Activated CD4-positive, alpha-beta T cell treated with anti-CD3 and anti-CD28 coated beads, Interleukin-2, amount 50 U/mL, for 24 hours (primary cell): ENCODE results near the gene ANK2.
"Not testable (repeated sequence)": the region's sequence is repeated elsewhere in the genome, so short reads cannot be mapped to it uniquely, and the experiment has no call there.

Experiments
- DNase-seq, 2 donors: peaks; one replicate each; pipeline ENCODE4 v3.0.0-alpha.2; 2020; ENCODE audit warnings: low read depth in 1 of 2, low spot score in 1 of 2

ANK2 gene

DNA sequence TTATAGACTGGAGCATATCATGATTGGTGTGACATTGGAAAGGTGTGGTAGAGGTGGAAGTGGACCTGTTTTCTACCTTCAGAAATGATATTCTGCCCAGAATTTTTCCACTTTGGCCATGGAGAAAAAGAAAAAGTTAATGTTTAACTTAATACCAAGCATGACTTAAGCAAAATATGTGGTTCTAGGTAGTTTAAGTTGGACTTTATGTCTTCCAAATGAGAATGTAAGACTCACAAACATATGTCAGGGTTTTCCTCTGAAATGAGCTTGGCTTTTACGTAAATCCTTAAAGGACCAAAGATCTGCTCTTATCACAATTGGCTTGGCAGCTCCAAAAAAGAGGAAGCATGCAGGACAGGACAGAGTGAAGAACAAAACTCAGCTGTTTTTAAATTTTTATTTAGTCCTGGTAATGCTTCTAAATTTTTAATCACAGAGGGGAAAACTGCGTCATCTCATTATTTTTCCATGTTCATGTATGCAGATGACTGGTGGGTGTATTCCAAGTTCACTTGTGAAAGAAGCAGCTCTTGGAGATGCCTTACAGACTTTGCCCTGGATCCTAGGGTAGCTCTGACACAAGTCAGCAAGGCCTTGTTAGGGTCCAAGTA, 98.2 kb downstream of the ANK2 start:
- no peak for DNase-seq

DNA sequence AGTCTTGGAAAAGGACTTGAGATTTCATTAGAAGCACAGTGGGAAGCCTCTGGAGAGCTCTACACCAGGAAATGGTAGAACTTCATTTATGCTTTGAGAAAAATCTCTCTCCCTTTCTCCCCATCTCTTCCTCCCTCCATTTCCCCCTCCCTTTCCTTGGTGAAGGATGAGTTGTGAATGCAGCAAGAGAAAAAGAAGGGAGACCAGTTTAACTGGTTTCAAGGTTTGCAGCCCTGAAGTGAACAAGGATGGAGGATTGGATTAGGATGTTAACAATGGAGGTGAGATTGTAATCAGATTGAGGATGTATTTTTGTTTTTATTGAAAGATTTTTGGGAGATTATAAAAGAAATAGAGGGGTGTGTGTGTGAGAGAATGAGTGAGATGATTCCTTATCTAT, 99.5 kb downstream of the ANK2 start:
- DNase-seq = no peak

DNA sequence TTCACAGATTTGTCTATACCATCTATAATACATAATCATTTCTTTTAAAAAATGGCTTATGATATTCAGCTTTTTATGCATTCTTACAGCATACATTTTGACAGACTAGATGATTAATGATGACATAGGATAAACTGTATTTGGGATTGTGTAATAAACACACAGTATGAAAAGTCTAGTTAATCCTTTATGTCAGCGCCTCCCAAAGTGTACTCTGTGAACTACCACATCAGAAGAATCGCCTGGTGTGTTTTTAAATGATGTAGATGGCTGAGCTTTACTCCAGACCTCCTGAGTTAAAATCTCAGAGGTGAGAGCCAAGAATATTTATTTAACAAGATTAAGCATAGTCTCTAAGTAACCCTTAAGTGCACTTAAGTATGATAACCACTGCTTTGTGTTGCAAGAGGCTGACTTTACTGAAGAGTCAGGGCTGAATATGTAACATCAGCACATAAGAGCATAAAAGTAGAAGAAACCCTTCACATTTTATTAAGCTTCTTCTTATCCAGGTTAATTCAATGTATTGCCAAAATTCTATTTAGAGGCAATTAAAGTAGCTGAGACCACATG, 104.2 kb downstream of the ANK2 start:
- no peak for DNase-seq

DNA sequence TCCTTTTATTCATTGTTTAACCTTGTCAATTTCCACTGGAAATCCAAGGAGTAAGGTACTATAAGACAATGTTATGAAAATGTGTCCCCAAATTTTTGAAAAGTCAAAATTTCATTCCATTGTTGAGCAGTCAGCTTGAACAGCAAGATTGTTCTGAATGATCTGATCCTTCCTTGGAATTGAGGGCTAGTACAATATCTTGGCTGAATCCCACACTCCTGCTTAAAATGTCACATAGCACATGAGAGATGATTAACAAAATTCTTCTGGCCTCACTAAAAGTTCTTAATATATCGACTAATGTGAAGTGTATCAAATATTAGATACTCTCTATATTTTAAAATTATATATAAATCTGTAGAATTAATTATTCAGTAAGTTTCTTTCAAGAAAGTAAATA, 104.8 kb downstream of the ANK2 start:
- DNase-seq = no peak

DNA sequence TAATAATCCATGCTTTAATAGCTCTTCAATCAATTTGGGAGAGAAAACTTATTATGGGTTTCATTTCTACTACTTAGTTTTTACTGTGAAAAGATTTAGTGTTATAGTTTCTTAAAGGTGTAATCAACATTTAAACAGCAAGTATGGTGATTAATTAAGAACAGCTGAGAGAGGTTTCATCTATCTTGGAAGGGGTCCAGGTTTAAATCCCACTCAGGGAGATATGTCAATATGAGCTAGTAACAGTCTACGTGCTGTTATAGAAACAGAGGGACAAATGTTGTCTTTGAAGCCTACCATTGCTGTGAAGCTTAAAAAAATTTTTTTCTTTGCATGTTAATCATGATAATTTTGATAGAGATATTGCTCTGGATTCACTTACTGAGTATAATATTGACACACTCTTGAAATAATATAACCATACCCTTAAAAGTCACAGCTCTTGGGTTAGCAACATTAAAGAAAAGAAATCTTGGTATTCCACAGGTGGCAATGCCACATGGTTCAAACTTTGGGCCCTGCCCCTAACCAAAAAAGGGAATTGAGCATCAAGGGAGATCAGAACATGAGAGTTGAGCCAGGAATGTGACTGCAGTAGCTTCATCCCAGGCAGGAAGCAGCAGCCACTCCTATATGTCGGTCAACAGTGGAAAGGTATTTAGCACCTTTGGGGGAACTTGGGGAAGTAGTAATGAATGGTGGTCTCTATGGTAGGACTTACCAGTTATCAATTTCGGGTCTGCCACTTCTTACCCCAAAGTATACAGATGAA, 107.8 kb downstream of the ANK2 start:
- DNase-seq = no peak

DNA sequence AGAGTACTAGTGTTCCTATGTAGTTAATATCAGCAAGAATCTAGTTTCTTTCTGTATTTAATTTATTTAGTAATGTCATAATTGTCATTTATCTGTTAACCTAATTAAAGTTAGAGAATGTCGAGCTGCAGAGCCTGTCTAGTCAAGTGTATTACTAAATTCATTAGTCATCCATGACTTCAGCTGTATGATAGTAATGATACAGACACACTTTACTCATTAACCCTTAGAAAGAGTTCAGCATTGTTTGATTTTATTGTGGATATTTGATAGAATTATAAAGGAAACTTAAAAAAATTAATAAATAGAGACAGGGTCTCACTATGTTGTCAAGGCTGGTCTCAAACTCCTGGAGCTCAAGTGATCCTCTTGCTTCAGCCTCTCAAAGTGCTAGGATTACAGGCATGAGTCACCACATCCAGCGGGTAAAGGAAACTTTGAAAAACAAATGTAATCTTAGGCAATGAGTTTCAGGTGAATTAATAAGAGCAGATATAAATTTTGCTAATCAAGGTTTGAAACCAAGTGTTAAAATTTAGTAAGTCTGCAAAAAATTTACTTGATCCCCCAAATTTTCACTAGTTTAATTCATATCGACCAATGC, 110.6 kb downstream of the ANK2 start:
- DNase-seq = no peak

DNA sequence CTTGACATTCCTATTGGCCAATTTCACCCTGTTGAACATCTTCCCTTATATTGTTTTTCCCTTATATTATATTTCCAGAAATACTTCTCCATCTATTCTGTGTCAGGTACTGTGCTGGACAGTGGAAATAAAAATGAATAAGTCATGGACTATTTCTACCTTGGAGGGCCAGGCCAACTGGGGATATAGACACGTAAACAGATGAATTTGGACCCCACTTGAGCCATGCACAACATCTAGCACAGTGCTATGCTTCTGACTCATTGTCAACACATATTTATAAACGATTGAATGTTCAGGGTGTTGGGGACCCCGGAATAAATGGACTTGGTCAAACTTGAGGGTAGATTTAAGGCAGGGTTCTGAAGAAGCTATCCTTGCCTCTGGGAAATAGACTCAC, 111.1 kb downstream of the ANK2 start:
- DNase-seq = no peak

DNA sequence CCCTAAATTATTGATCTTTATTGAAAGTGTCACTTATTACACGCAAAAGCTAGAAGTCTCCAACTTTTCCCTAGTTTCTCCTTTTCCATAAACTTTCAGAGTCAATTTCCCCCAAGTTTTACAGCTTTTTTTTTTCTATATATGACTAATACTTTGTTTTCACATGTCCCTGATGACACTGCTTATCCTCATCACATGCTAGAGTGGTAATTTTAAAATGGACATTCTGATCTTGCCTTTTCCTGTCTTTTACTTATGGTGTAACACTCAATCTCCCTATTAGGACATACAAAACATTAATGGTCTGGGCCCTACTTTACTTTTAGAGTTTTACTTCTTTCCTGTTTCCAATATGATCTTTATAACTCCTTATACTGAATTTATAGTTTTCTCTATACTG, 112.6 kb downstream of the ANK2 start:
- DNase-seq = no peak

DNA sequence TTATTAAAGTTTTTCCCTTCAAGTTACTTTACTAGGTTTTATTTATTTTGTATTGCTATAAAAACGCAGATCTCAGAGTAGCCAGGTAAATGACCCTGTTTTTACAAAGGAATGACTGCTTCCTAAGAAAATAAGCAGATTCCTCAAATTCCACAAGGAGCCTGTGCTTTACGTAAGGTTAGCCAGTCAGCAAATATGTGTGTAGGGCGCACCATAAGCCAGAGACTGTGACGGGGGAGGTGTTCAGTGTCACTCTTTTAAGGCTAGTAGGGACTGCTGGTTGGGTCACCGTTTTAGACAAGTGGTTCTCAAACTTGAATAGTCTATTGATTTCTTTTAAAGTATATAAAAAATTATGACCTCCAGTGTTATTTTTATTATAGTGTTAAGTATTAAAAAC, 119.9 kb downstream of the ANK2 start:
- no peak for DNase-seq

DNA sequence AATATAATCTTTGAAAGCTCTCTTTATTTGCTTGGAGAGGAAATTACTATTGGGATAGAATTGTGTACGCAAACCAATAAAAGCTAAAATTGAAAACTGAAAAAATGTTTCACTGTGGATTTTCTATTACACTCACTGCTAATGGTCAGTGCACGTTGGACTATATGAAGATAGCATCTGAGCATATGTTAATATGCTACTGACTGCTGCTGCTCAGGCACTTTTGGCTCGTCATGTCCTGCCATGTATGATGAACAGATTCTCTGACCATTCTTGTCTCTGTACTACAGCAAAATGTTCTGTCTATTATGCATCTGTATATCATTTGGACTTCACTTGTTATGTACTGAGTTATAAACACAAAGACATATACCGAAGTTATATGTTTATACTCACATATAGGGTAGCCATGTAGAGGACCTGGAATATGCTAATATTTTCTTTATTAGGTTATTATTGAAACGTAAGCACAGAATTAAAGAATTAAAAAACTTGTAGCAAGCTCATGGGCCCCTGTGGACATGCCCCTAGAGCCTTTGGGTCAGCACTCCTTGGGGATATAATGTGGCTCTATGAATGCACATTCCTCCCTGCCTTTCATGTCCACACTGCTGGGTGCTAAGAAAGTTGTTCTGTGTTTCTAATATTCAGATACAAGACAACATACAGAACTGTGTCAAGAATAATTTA, 120.8 kb downstream of the ANK2 start:
- DNase-seq = no peak

DNA sequence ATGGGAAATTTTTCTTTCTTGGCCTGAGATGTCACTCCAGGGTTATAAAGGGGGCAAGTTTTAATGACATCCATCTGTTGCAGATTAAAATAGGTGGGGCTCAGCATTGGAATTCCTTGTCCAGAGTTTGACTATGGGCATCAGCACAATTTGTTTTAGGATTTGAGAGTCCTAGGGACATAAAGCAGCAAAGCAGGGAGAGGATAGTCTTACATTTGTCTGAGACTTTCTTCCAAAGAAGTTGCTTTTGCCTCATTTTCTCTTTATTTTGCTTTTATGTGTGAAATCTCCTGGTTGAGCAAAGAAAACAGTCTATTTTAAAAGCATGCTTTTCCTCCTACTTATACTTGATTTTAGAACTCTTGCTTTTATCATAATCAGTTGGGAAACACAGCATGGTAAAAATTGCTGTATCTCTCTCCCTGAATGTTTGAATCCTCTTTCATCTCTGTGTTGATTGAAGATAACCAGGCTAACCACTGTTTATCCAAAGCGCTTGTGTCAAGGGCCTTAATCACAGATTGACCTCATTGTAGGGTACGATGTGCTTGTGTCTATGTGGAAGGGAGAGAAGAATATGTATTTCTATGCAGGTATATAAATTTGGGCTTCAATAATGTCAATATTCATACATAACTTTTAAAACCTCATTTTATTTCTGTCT, 121.5 kb downstream of the ANK2 start:
- DNase-seq = no peak

DNA sequence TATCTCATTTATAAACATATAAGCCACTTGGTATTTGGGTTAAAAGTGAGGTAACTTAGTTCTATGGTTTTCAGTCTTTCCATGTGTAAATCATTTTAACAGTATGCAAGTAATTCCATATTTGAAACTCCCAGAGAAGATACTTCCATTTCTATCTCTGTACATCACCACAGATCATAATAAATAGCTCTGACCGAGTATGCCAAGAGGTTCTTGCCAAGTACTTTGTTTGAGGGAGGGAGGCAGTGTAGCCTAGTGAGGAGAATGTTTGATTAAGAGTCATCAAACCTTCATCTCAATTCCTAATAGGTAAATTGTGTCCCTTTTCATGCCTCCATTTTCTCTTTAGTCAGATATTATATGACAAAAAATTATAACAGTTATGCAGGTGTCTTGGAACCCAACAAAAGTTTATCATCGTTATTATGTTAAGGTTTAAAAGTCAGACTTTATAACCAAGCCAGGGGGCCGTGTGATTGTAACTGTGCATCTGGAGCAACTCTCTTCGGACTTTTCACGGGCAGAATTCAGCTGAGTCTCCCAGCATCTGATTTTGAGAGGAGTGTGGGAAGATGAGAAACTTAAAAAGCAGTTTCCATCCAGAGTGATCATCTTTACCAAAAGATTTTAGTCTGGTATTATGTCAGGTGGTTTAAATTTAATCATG, 123.8 kb downstream of the ANK2 start:
- no peak for DNase-seq

DNA sequence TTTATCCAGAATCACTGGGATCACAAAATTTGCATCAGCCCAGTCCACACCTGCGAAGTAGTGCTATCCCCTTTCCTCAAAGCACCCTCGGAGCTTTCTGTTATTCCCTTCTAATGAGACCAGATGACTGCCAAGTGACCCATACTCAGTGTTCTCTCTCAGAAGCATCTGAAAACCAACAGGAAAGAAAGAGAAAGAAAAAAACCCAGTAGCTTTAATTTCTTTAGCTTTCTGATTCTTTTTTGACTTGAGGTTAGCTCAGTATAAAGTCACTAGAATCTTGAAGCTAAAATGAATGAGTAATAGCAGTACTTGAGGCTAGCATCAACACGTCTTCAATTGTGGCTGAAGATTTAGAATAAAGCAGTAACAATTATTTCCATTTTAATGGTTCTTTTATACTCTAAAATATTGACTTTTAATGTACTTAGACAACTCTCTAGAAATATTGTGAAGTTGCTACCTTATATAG, 124.4 kb downstream of the ANK2 start:
- DNase-seq = no peak

DNA sequence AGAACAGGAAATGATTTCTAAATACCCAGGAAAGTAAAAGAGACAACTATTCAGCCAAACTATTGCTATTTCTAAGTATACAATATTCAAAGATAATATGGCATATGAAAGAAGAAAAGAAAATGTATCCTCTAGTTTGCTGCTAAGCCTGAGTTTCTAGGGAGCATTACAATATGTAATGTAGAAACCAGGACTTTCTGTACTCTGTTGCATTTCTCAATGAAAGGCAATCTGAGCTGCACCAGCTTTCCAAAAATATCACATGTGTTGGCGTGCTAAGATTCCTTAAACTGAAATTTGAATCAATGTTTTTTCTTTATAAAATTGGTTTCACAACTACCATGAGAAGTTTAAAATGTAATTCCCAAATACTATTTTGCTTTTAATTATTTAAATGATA, 129.6 kb downstream of the ANK2 start:
- no peak for DNase-seq

DNA sequence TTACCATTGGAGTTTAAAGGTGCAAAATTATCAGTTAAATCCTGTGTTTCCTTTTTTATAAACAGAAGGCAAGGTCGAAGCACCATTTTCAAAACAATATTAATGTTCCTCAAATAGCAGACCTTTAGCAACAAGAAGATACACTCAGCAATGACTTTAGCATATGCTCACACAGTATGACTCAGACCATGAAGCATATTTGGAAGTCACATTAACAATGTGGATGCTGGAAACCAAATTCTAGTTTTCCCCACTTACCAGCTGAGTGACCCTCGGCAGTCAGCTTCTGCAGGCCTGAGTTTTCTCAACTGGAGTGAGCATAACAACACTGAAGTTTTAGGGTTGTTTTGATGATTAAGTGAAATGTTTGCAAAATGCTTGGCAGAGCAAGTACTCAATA, 130.5 kb downstream of the ANK2 start:
- DNase-seq = no peak

DNA sequence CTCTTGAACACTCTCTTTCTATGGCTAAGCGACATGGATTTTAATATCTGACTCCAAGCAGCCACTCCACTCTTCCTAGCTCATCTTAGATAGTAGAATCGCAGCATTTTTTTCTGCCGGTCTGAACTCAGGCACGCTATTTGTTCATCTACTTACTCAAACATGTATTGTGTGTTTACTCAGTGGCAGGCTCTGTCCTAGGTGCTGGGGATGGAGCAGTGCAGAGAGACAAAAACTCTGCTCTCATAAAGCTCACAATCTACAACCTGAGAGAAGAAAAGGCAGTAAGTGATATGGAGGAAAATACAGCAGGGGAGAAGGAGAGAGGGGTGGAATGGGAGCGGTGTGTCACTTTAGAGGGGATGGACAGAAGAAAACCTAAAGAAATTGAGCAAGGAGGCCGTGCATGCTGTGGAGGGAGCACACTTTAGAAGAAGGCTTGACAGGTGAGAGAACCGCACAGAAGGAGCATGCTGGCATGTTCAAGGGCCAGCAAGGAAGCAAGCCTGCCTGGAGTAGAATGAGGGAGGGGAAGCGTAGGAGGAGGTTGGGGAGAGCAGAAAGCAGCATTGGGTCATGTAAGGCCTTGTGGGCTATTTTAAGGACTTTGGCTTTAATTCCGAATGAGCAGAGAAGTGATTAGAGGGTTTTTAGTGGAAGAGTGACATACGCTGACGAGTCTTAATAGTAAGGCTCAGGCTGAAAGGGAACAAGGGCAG, 132.0 kb downstream of the ANK2 start:
- no peak for DNase-seq

DNA sequence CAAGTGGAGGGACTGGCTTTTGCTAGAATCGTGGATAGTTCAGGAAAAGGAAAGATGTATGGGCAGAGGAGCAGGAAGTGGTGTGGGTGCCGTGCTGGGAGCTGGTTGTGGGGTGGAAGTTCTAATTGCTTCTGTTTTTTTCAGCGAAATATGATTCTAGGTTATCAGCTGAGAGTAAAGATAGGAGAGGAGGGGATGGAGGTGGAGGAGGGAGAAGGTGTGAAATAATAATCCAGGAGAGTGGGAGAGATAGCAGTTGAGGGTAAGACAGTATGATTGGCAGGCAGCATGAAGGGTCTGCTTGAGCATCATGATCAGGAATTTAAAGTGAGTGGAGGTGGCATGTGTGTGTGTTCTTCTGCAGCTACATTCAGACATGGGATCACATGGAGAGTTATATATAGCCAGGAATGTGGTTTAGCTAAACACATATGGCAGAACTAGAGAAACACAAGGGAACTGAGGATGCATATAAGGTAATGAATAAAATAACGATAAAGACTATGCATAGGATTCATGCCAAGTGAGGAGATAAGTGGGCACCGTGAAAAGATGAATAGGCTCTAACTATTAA, 133.7 kb downstream of the ANK2 start:
- no peak for DNase-seq

DNA sequence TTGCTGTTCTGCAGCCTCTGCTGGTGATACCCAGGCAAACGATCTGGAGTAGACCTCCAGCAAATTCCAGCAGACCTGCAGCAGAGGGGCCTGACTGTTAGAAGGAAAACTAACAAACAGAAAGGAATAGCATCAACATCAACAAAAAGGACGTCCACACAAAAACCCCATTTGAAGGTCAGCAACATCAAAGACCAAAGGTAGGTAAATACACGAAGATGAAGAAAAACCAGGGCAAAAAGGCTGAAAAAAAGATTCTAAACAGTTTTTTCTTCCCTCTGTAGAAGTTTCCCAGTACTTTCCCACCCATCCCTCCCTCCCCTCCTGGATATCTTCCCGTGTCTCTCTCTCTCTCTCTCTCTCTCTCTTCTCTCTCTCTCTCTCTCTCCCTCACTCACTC, 136.8 kb downstream of the ANK2 start:
- DNase-seq = not testable (repeated sequence)

DNA sequence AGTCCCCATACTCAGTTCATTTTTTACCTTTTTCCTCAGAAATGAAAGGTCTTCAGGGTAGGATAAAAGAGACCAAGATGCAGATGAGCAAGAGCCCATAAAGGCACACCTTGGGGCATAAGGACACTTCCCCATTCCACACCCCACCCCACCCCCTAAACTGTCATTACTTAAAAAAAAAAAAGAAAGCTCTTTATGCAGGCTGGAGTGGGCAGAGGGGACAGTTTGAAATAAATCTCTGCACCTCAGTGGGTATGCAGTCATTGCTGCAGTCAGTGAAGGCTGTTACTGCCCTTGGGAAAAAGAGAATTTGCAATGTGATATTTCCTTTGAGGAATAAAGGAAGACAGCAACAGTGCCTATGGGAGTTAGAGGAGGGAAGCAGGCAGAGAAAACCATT, 137.5 kb downstream of the ANK2 start:
- DNase-seq = no peak

DNA sequence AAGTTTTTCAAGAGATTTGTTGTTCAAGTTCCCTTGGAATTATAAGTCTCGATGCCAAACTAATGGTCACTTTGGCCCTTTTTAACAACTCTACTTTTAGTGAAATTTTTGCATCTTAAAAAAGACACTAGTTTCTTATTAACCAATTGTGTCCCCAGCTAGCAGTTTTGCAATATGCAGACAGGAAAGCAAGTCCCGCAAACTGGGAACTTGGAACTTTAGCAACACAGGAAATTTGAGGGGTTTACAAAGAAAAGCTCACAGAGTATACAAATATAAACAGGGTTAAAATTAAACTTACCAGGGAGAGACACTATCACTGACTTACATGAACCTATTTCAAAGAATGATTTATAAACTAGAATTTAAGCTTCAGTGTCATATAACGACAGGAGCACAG, 137.9 kb downstream of the ANK2 start:
- DNase-seq = no peak
